Femur (tissue), 1 donor: ENCODE data around the gene TFAP2A.

Source experiments
- DNase-seq: peaks from one replicate; pipeline ENCODE4 v3.0.0-alpha.2; 2017

The TFAP2A gene

GRCh38 chr6:10414756-10415616, at the start of gene TFAP2A:
Gene TFAP2A, minus strand, starts transcription at chr6:10415074. Its CDS starts 83 bp downstream, at chr6:10414991.
- no peak for DNase-seq

GRCh38 chr6:10463491-10464481, 48.9 kb upstream of the TFAP2A start:
- no peak for DNase-seq

DNA sequence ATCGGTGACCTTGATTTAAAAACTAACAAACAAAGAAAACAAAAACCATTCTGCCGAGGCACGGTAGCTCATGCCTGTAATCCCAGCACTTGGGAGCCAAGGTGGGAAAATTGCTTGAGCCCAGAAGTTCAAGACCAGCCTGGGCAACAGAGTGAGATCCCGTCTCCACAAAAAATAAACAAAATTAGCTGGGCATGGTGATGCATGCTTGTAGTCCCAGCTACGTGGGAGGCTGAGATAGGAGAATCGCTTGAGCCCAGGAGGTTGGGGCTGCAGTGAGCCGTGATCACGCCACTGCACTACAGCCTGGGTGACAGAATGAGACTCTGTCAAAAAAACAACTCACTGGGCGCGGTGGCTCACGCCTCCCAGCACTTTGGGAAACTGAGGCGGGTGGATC, 48.2 kb upstream of the TFAP2A start:
- DNase-seq, result no peak

- no peak for DNase-seq
Measured at GRCh38 chr6:10461850-10462249, 47.0 kb upstream of the TFAP2A start.

DNA sequence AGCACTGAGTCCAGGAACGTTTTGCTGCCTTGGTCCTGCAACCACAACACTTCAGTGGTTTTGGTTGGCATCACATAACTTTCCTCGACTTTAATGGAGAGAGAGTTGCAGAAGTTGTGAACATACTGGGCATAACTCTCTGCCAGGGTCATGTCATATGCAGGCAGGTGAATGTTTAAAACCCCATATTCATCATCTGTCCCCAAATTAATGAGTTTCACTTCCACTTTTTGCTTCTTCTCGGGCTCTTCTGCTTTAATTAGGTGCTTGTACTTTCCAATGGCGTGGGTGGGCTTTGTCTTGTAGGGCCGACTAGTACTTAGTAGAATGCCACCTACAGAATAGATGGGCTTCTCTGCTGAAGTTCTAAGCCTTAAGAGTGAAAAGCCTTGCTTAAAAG, 45.2 kb upstream of the TFAP2A start:
- no peak for DNase-seq

- no peak for DNase-seq
Measured at GRCh38 chr6:10458287-10458686, 43.4 kb upstream of the TFAP2A start.

GRCh38 chr6:10453596-10453995, 38.7 kb upstream of the TFAP2A start:
- DNase-seq, result no peak

DNA sequence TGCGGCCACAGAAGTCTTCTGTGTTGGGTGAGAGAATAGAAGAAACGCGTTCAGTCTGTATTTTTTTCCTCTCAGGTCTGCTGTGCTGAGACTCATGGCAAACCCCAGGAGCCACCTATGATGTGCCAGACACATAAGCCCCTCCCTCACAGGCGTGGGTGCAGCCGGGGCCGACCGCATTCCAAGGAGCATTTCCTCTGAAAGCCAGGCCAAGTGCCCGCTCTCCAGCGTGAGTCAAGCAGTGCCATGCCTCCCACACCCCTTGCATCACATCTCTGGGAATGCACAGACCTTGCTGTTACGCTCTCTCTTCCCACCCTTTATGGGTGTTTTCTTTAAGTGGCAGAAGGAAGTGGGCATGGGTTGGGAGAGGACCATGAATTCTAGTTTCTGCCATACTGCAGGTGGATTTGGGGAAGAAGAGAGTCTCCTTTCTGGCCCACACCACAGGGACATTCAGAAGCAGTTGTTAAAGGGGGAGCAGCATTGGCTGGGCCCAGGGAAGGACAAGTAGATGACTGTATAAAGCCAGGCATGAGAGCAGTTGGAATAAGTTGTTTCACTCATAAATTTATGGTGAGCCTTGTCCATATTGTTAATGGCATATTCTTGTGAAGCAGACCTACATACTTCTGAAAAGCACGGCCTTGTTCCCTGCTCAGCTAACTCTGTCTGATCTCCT, 37.1 kb upstream of the TFAP2A start:
- no peak for DNase-seq

DNA sequence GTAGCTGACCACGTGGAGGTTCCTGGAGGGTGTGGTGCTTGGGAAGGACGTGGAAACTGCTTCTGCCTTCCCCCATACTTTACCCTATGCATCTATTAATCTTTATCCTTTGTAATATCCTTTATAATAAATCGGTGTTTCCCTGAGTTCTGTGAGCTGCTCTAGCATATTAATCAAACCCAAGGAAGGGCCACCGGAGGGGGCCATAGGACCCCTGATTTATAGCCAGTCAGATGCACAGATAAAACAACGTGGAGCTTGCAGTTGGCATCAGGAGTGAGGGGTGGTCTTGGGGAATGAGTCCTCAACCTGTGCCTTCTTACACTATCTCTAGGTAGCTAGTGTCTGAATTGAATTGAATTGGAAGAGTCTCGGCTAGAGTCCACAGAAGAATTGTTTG, 36.5 kb upstream of the TFAP2A start:
- DNase-seq, result no peak

GRCh38 chr6:10449751-10450150, 34.9 kb upstream of the TFAP2A start:
- DNase-seq, result no peak

DNA sequence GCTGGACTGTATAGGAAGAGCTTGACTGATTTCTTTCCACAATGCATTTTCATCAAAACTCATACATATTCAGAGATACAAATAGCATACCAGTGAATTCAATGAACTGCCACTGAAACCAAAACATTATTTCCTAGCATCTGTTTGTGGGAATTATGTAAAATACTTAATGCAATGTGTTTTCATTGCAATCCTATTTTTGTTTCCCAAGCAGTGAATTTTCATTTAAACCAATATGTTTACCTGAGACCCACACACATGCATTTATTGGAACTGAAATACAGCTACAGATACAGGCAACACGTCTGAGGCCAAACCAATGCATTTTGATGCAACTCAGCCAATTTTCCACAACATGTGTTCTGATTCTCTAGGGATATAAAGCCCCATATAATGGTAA, 33.2 kb upstream of the TFAP2A start:
- no peak for DNase-seq

DNA sequence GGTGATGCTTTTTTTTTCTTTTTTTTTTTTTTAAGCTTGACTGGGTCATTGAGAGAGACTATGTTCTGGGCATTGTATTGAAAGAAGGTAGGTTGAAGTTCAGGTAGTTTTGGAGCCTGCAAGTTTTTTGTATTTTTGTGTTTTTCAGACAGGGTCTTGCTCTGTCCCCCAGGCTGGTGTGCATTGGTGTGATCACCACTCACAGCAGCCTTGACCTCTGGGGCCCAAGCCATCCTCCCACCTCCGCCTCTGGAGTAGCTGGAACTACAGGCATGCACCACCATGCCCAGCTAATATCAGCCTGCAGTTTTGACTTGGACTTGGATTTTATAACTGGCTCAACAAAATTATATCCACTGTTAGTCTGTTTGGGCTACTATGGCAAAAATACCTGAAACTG, 31.7 kb upstream of the TFAP2A start:
- DNase-seq, result no peak

- DNase-seq, result no peak
Measured at GRCh38 chr6:10441655-10442009, 26.8 kb upstream of the TFAP2A start.

- DNase-seq, result no peak
Measured at GRCh38 chr6:10441004-10441654, 26.3 kb upstream of the TFAP2A start.

GRCh38 chr6:10437891-10438290, 23.0 kb upstream of the TFAP2A start:
- DNase-seq, result no peak

GRCh38 chr6:10434235-10434634, 19.4 kb upstream of the TFAP2A start:
- DNase-seq, result no peak

- no peak for DNase-seq
Measured at GRCh38 chr6:10433322-10433721, 18.4 kb upstream of the TFAP2A start.

- DNase-seq, result no peak
Measured at GRCh38 chr6:10431423-10432164, 16.7 kb upstream of the TFAP2A start.

DNA sequence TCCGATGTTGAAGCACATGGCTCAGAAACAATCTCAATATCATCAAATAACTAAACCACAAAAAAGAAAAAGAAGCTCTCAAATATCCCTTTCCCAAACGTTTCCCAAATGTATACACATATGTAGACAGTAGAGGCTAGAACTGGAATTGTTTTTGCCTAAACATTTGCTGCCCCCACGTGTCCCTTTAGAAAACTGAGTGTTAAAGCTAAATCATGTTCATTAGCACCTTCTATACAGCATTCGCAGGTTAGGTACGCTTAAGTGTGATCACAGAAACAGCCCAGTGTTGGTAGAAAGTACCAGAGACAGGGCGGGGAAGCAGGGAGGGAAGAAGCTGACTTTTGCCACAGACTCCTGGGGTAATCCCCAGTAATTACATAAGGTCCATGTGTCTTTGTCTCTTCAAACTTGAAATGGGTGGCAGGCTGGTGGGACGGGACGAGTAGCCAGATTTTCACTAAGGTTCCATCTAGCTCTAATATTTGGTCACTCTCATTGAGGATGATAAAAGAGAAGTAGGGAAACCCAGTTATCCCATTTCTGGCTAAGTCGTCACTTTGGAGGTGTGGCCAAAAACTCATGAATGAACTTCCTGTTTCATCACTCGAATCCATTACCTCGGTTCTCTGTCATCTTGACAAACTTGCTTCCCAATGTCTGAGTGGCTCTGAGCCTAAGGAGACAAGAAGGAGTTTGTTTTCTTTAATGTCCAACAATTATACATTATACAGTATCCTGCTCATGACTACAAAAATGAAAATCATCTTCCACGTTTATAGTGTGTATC, 15.0 kb upstream of the TFAP2A start:
- no peak for DNase-seq

DNA sequence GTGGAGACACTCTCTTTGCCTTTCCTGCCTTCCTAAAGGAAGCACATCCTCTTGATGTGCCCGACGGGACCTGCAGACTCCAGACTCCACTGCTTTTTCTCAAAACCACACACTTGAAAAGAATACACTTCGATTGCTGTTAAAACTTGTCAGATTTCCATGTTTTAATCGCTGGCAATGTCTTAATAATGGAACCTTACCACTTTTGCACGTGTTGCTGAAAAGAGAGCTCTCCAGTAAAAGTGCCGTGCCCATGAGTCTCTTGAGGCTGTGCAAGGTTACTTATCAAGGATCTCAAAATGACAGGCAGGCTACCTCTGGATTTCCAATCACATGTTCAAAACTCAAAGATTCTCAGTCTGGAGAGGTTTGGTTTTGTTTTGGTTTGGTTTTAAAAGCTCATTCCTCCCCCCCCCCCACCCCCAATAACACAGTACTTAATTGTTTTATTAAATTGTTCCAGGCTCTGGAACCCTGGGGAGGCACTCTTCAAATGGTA, 12.0 kb upstream of the TFAP2A start:
- DNase-seq, result no peak
